ENCODE measurements around the gene RAE1.
"Not testable (repeated sequence)": the region's sequence is repeated elsewhere in the genome, so short reads cannot be mapped to it uniquely, and the experiment has no call there.

Gene RAE1

GRCh38 chr20:57327820-57328219, 23.2 kb upstream of the RAE1 start:
- no peak for DNase-seq

- no peak for DNase-seq
These were observed 21.3 kb upstream of the RAE1 start, which contains the start of gene SPO11 for GRCh38 chr20:57329608-57330221. Gene SPO11, plus strand, starts transcription at chr20:57329803. Its CDS starts 65 bp downstream, at chr20:57329868.

- DNase-seq = no peak
These were observed 20.1 kb upstream of the RAE1 start for GRCh38 chr20:57330998-57331397.

- DNase-seq = no peak
These were observed 18.7 kb upstream of the RAE1 start for GRCh38 chr20:57332105-57333089.

GRCh38 chr20:57335392-57335791, 15.7 kb upstream of the RAE1 start:
- DNase-seq = no peak

GRCh38 chr20:57341663-57342062, 9.4 kb upstream of the RAE1 start:
- no peak for DNase-seq

- DNase-seq = no peak
These were observed 8.2 kb upstream of the RAE1 start for GRCh38 chr20:57342829-57343228.

GRCh38 chr20:57346477-57346876, 4.6 kb upstream of the RAE1 start:
- DNase-seq = peak; percentile 49 to 62

- DNase-seq = no peak
These were observed 3.7 kb upstream of the RAE1 start for GRCh38 chr20:57347393-57347792.

GRCh38 chr20:57348200-57348921, 2.7 kb upstream of the RAE1 start:
- not testable (repeated sequence) for DNase-seq

- peak in 1 of 2 donors; percentile 23 for DNase-seq
These were observed 2.0 kb upstream of the RAE1 start for GRCh38 chr20:57348922-57349574.

- DNase-seq = peak in 1 of 2 donors; percentile 8
These were observed 859 bp upstream of the RAE1 start for GRCh38 chr20:57350081-57350710.

- not testable (repeated sequence) for DNase-seq
These were observed 371 bp upstream of the RAE1 start for GRCh38 chr20:57350726-57351041.

GRCh38 chr20:57352305-57352704, 1.2 kb downstream of the RAE1 start:
- no peak for DNase-seq

GRCh38 chr20:57353351-57353750, 2.3 kb downstream of the RAE1 start:
- DNase-seq = no peak

GRCh38 chr20:57361517-57361916, 10.5 kb downstream of the RAE1 start:
- DNase-seq = no peak

GRCh38 chr20:57364451-57364850, 13.4 kb downstream of the RAE1 start:
- no peak for DNase-seq

GRCh38 chr20:57369596-57369995, 18.5 kb downstream of the RAE1 start:
- DNase-seq = no peak

GRCh38 chr20:57370316-57370715, 19.3 kb downstream of the RAE1 start:
- no peak for DNase-seq

GRCh38 chr20:57371363-57371762, 20.3 kb downstream of the RAE1 start:
- no peak for DNase-seq

GRCh38 chr20:57372157-57372556, 21.1 kb downstream of the RAE1 start:
- no peak for DNase-seq

GRCh38 chr20:57372581-57373350, 21.7 kb downstream of the RAE1 start:
- DNase-seq = no peak
